NCI-H1092 (cell line): Measurements from ENCODE around the gene OR9A2.

Experiments used
- DNase-seq: peaks from one replicate; lab custom pipeline; 2025; lab: John Stamatoyannopoulos, UW

The OR9A2 gene, protein sequence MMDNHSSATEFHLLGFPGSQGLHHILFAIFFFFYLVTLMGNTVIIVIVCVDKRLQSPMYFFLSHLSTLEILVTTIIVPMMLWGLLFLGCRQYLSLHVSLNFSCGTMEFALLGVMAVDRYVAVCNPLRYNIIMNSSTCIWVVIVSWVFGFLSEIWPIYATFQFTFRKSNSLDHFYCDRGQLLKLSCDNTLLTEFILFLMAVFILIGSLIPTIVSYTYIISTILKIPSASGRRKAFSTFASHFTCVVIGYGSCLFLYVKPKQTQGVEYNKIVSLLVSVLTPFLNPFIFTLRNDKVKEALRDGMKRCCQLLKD

DNA sequence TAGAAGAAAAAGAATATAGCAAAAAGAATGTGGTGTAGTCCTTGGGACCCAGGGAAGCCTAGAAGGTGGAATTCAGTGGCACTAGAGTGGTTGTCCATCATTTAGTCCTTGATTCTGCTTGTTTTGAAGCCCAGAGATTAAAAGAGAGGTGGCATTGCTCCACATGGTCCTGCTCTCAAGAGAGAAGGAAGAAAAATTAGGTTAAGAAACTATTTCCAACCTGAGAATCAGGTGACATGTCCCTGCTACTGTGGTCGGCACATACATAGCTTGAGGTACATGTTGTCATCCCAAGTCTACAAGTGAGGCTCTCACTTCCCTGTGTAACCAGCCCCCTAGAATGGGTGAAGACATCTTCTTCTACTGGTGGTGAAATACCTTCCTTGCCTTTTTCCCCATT, at the start of gene OR9A2:
Gene OR9A2 (minus strand): TSS at position 101 of the 400 bp plus-strand sequence. CDS start 0 bp downstream, at position 101.
- DNase-seq = no peak

DNA sequence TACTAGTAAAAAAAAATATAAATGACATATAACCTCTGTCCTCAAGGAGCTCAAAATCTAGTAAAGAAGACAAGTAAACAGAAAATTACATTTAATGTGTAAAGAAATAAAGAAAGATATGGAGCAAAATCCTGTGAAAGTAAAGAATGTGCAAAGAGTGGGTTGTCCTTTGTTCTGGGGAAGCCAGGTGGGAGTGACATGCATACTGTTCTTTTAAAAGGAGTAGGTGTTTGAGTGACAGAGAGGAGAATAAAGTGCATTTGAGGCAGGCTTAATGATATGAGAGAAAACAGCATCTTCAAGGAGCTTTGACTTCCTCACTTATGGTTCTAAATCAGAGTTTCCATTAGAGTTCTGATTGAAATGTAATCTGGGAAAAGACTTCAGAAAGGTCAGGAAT, 47.2 kb upstream of the OR9A2 start:
- DNase-seq = no peak

DNA sequence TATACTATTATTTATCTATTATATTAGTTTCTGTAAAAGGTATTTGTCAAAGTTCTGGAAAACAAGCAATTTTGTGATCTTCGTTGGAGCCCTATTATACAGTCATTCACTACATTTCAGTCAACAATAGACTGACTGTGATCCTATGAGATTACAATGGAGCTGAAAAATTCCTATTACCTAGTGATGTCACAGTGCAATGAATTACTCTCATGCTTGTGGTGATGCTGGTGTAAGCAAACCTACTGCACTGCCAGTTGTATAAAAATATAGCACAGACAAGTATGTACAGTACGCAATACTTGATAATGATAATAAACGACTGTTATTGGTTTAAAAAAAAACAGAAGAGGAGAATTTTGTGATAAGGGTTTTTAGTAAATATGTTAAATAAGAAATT, 46.6 kb upstream of the OR9A2 start:
- DNase-seq = no peak

DNA sequence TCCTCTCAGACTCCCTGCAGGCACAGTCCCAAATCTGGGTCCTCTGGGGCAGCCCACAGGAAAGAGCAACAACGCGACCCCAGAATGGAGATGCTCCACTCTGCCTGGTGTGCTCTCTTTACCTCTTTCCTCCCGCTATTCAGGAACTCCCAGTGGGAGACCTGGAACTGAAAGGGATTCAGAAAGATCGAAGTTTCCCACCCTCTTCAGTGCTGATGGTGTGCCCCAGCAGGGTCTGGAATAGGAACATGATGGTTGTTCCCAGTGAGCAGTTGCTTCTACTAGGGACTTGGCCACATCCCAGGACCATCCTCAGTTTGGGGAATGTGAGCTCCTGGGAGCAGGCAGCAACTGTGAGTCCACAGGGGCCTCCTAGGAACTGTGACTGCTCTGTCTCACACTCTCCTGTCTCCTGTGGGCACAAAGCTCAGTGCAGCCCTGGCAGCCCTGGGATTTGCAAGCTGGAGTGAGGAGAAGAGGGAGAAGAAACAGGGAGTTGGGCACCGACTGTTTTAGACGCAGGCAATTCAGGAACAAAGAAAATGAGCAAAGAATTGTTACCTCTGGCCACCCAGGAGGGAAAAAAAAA, 43.1 kb upstream of the OR9A2 start:
- DNase-seq = no peak

DNA sequence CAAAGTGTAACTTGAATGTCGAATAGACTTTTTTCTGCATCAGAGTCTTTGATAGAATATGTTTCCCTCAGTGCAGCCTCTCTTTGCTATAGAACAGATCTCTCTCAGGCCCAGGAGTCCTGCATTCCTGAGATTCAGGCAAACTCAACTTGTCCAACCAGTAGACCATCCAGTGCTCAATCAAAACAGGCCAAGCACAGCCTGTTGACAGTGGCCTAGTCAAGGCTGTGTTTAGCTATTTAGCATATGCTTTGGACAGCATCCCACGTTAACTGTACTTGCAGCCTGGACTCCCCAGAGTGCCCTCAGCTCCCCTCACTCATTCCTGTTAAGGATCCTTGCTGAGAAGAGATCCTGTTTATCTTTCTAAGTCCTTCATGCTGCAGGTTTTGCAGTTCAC, 41.5 kb upstream of the OR9A2 start:
- DNase-seq = no peak

DNA sequence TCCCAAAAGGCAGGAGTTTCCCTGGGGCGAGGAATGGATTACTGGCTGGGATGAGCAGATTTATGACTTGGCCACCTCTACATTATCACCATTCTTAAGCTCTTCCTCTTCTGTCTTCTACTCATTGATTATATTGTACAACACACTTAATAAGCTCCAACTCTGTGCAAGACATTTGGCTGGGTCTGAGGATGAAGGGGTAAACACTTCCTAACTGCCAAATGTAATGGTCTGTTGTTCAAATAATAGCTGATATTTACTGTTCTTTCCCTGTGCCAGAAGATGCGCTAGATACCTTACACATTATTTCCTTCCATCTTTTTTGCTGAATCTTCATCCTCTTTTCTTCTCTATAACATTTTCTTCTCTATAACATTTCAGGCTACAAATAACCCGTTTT, 36.8 kb upstream of the OR9A2 start:
- no peak for DNase-seq

DNA sequence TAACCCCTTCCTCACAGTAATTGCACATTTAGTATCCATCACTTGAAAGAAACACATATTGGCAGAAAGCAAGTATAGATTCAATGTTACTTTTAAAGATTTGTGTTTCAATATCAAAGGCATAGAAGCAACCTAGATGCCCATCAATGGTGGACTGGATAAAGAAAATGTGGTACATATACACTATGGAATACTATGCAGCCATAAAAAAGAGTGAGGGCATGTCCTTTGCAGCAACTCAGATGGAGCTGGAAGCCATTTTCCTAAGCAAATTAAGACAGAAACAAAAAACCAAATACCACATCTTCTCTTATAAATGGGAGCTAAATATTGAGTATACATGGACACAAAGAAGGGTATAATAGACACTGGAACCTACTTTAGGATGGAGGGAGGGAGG, 28.8 kb upstream of the OR9A2 start:
- no peak for DNase-seq

DNA sequence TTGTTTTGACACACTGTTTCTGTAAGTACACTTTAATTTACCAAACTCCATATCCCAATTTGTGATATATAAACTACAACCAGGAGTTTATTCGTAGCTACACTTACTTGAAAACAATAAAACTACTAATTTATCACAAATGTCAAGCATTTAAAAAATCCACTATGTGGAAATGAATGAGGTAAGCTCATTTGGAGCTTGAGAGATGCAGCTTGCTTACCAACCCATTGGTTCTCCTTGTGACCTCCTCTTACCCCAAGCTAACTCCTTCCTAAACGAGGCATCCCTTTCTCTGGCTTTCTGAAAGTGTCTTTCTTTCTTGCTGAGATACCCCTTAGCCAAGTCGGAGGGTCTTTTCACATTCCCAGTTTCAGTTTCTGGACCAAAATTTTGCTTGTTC, 27.7 kb upstream of the OR9A2 start:
- DNase-seq = no peak

DNA sequence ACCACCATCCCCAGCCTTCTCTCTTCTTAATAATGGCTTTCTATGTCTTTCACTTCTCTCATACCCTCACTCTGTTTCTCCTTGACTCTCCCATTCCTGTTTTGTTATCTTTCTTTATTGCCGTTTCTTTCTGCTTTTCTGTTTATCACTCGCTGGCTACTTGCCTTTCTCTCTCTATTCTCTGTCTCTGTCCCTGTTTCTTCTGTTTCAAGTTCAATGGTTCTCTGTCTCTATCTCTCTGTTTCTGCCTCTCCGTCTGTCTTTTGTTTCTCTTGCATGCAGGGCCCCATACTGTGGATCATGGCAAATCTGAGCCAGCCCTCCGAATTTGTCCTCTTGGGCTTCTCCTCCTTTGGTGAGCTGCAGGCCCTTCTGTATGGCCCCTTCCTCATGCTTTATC, 25.1 kb upstream of the OR9A2 start, which contains the start of gene OR6V1:
Gene OR6V1 (plus strand): TSS at position 301 of the 400 bp plus-strand sequence. CDS start 0 bp downstream, at position 301.
- DNase-seq = no peak

DNA sequence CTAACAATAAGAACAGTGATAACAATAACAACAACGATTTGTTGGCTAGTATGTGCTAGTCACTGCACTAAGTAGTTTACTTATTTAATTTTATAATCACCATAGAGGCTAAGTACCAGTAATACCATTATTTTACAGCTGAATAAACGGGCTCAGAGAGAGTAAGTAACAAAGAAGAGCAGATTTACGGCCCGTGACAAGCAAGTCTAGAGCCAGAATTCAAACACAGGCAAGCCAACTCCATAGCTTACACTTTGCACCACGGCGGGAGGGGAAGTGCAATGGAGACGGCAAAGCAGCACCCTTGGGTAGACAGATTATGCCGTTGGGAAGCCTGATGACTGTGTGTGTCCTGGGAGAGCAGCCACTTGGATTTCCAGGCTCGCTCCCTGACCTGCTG, 24.0 kb upstream of the OR9A2 start:
- no peak for DNase-seq

DNA sequence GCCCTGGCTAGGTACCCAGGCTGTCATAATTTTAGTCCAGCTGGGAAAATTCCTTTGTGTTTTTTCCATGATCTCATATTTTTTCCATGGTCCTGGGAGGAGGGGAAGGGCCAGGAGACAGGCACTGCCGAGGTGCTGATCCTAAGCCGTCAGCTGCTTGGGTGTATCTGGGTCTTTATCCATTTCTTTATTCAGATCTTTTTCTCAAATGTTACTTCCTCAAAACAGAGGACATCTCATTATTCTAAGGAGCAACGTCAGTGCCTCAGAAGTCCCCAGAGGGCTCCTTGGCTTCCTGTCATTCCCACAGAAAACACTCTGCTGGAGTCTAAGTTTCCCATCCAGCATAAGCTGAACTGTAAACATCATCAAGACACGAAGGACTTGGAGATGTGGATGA, 22.4 kb upstream of the OR9A2 start:
- DNase-seq = no peak

DNA sequence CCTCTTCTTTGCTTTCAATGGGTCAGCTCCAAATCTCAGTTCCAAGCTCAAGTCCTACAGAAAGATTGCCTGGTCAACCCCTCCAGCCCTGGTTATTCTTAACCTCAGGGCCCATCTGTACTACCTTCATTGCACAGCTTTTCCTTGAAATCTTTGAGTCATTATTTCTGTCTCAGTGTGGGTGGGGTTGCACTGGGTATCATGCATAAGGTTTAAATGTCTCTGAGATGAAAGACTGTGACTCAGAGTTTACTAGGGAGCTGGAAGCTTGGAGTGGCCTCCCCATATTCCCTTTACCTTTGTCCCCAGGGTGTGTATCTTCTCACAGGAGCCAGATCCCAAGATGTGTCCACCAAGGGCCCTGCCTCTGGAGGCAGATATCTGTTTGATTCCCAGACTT, 21.9 kb upstream of the OR9A2 start:
- DNase-seq = no peak

DNA sequence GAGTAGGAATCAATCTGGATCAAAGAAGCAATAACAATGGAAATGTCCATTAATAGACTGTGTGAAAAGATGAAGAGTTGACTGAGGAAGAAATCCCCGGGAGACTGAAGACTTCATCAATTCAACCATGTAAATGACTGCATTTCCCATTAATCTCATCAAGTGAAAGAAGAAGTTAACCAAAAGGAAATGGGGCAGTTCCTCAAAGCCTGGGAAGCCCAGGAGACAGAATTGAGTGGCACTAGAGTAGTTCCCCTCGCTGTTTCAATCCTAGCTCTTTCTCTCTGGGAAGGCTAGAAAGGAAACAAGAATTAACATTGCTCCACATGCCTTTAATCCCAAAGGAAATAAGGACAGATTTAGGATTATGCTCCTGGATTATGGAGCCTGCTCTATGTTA, 20.4 kb upstream of the OR9A2 start:
- DNase-seq = no peak

DNA sequence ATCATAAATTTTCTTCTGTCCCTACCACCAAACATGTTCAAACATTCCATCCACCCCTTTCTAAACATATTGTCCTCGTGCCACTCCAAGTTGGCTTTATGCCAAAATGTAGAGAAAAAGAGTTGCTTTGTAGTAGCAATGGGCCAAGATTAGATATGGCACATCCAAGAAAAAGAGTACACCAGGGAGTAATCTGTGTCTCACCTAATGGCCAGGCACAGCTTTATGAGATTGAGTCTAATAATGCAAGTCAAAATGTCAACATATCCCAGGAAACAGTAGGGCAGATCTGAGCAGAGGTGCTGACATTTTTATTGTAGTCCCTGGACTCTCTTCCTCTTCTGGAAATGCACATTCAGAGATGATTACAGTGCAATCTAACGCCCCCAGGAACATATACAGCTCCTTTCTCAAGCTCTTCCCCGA, 19.5 kb upstream of the OR9A2 start:
- no peak for DNase-seq

DNA sequence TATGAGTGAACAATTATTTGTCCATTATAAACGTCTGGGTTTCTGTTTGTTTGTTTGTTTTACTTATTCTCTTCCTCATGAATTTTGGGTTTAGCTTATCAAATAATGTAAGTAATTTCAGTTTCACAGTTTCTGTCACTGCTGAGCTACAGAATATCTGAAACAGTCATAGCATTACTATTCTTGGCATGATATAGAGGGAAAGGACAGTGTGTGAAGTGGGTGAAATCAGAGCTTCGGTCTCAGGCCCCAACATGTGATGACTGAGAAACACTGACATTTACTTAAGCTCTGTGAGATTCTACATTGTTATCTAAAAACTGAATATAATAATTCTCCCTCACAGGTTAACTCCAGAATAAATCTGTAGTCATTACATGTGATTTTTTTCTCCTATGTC, 16.5 kb upstream of the OR9A2 start:
- no peak for DNase-seq

DNA sequence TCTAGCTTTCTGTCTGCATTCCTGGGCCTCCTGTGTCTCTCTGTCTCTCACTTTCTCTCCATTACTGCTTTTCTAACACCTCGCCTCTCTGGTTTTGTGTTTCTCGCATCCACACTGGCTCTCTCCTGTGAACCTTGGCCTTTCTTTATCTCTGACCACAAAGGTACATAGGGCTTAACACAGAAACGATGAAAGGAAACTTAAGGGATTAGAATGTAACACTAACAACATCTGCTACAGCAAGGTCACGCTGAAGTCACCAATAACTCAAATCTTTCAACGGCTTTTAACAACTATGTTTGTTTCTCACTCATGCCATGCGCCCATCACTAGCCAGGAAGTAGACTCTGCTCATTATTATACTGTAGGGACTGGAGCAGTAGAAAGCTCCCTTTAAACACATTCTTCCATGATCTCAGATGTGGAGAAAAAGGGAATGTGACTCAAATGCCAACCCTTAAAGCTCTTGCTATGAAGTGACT, 15.9 kb upstream of the OR9A2 start:
- no peak for DNase-seq

DNA sequence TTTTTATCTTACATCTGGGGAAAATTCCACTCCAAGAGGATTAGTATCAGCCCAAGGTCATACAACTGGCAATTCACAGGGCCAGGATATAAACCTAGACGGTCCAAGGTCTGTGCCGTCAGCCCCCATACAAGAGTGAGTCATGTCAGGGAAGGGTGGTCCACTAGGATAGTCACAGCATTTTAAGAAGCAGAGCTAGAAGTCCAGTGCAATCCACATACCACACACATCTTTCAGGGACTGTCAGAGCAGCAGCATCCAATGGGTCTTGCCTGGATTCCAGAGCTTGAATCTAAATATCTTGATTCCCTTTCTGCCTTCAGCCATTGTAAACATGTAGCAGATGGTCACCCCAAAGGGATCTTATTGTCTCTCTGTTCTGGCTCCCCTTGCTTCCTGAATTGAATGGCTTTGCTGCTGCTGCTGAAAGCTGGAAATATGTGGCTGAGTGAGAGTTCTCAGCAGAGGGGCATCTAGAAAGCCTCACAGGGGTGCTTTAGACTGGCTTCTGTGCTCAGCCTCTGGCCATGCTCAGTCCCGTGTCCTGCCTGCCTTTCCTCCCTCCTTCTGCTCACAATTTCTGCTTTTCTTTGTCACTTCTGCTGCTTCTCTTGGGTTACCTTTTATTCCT, 15.3 kb upstream of the OR9A2 start:
- DNase-seq = no peak

DNA sequence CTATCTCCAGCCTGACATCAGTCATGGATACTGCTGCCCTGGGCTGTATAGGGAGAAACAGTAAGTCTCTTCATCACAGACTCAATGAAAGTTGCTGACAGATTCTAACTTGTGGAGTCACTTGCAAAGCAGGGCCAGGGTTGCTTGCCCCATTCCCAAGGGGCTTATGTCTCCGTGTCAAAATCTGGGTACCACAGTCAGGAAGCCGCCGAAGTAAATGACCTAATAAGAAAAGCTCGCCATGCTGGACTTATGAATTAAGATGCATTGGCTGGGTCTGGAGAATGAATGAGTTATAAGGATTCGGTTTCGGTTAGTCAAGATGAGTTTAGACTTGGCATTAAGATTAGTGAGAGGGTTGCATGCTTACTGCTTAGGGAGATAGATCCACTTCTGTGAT, 14.4 kb upstream of the OR9A2 start:
- DNase-seq = no peak

DNA sequence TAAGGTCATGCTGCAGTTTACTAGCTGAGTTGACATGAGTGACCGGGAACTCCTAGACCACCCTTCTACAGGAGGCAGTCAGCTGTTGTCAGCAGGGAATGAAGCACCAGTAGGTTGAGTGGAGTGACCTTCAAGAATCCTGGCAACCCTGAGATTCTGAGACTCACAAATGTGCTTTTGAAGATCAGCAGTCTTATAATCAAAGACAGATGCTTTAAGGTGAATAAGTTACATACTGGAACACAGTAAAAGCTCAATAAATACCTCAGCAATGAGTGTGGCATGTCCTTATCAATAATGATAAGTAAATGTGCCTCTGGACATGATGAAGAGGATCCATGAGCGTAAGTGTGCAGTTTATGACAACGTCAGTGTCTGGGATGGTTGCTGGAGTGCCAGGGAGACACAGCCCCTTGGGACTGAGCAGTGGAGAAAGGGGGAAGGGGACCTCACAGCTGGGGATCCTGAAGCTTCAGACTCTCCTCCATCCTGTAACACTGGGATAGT, 13.3 kb upstream of the OR9A2 start:
- no peak for DNase-seq

DNA sequence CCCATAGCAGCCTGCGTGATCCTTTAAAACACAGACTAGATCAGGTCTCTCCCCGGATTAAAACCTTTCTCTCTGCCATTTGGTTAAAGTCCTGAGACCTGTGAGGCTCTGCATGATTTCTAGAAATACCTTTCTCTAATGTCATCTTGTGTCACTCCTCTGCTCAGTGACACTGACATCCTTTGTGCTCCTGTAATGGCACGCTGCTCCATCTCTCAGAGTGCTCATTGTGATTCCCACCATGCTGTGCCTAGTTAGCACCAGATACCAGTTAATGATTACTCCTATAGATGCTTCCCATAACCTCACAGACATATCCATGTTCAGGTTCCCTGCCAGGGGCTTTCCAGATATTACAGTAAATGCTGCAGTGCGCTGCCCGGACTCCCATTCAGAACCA, 11.7 kb upstream of the OR9A2 start:
- no peak for DNase-seq

DNA sequence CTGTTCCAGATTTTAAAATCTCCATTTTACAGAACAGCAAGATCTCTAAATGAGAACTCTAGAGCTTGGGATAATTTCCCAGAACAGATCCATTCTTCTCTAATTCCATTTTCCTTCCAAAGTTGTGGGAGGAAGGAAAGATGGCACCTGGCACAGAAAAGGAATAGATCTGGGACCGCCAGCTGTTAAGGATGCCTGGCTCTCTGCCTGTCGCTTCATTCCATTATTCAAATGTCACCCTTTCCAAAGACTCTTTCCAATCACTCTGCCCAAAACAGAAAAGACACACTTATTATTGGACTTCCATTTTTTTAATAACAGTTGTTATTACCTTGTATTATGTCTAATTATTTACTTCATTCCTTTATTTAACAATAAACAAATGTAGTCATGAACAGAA, 751 bp upstream of the OR9A2 start:
- no peak for DNase-seq

DNA sequence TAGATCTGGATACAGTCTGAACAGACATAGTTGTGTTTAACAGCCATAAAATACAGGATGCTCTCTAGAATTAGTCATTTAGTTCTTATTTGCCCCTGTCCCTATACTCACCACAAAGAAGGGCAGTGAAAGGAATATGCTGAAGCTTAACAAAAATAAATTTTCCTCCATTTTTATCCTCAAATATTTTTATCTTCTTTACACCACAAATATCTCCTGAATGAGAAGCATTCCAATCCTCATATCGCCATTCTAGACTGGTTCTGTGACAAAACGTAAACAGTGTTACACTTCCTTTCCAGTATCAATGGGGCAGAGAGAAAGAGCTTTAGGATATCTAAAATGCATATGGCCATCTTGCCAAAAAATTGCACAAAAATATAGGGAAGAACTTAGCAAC, 1.6 kb downstream of the OR9A2 start:
- no peak for DNase-seq

DNA sequence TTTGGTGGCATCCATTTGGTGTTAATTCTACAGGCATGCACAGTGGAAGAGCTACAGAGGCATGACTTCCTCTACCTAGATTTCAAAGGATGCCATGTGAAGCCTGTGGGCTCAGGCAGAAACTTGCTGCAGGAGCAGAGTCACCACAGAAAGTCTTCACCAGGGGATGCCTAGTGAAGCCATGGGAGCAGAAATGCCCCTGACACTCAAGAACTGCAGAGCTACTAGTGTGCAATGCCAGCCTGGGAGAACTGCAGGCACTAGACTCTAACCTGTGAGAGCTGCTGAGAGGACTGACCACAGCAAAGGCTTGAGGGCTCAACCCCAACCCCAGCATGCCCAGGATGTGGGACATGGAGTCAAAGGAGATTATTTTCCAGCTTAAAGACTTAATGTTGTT, 3.9 kb downstream of the OR9A2 start:
- no peak for DNase-seq
